CD4-positive, alpha-beta T cell (primary cell): ENCODE measurements around the gene CFAP157. TPM values are rescaled to one million over a fixed set of nuclear protein-coding genes. Genes with fewer than 3 reads are reported as not detected.

Experiments
- ATAC-seq: fragments of 200-7000 bp; cut with Tn5 transposase; one replicate; pipeline ENCODE4 v1.10.0; 2022; ENCODE audit warnings: mild to moderate bottlenecking; ENCODE audit not compliant: poor library complexity
- CTCF ChIA-PET: fragments of 350-600 bp; sonication (Branson Sonifier 250); formaldehyde crosslinking; loops from one replicate; lab custom pipeline; 2021; ENCODE audit warnings: antibody characterized with exemption, inconsistent platforms; lab: Charles Lee
- POLR2A ChIA-PET: fragments of 350-600 bp; sonication (Branson Sonifier 250); formaldehyde crosslinking; loops from one replicate; lab custom pipeline; 2021; ENCODE audit warnings: antibody characterized with exemption, inconsistent platforms; lab: Charles Lee
- DNase-seq, 14 experiments: peaks; one replicate each; pipeline ENCODE4 v3.0.0-alpha.2; 2013 to 2020; ENCODE audit warnings: mixed read lengths in 2 of 14
- H3K27ac ChIP-seq, 2 donors: one replicate each; pipeline versions ENCODE4 v1.5.1 to v1.7.0; 2013; ENCODE audit warnings: low read length in 2 of 2, low read depth in 1 of 2, mild to moderate bottlenecking in 1 of 2
- H3K27me3 ChIP-seq, 2 experiments: 1 replicate in 1 of 2; 2 replicates in 1 of 2; pipeline versions ENCODE4 v1.6.1 to v1.7.0; 2013; ENCODE audit warnings: low read length in 2 of 2, control low read depth in 1 of 2, mild to moderate bottlenecking in 1 of 2, moderate library complexity in 1 of 2; ENCODE audit not compliant: insufficient read depth in 2 of 2, control insufficient read depth in 1 of 2
- H3K36me3 ChIP-seq: one replicate; pipeline ENCODE4 v1.6.1; 2013; ENCODE audit warnings: low read length, control low read depth; ENCODE audit not compliant: insufficient read depth
- H3K4me1 ChIP-seq: one replicate; pipeline ENCODE4 v1.6.1; 2013; ENCODE audit warnings: low read length, control low read depth; ENCODE audit not compliant: insufficient read depth
- H3K4me3 ChIP-seq: one replicate; pipeline ENCODE4 v1.5.1; 2013; ENCODE audit warnings: mild to moderate bottlenecking, low read length, moderate library complexity
- H3K9me3 ChIP-seq, 2 experiments: 1 replicate in 1 of 2; 2 replicates in 1 of 2; pipeline versions ENCODE4 v1.6.1 to v1.7.0; 2013; ENCODE audit warnings: low read length in 2 of 2, mild to moderate bottlenecking in 2 of 2, control low read depth in 1 of 2, moderate library complexity in 1 of 2; ENCODE audit not compliant: control insufficient read depth in 1 of 2, insufficient read depth in 1 of 2
- H3K27ac Mint-ChIP-seq: one replicate; pipeline ENCODE4 v1.8.0; 2020; ENCODE audit warnings: mixed read lengths
- H3K27me3 Mint-ChIP-seq: one replicate; pipeline ENCODE4 v1.8.0; 2021; ENCODE audit warnings: mixed read lengths
- H3K36me3 Mint-ChIP-seq: one replicate; pipeline ENCODE4 v1.8.0; 2021; ENCODE audit warnings: low read depth, mixed read lengths
- H3K4me1 Mint-ChIP-seq: one replicate; pipeline ENCODE4 v1.8.0; 2021; ENCODE audit warnings: low read depth, mixed read lengths
- H3K4me3 Mint-ChIP-seq: one replicate; pipeline ENCODE4 v1.8.0; 2020; ENCODE audit warnings: mild to moderate bottlenecking, mixed read lengths
- H3K9me3 Mint-ChIP-seq: one replicate; pipeline ENCODE4 v1.8.0; 2020; ENCODE audit warnings: mixed read lengths
- intact Hi-C, 2 experiments: fragments of 100-400 bp; cut with DNase I in 1 of 2; cut with micrococcal nuclease in 1 of 2; formaldehyde crosslinking; loops; one replicate each; pipeline versions ENCODE4 v1.15.1 to v1.9.0; 2023 to 2025; cut with DNase I, micrococcal nuclease
- total RNA-seq, 174 experiments: library from RNA in 2 of 174; stranded (reverse) in 2 of 174; gene quantifications; one replicate each; pipeline ENCODE4 v1.2.3 and lab custom pipeline; 2021 to 2026
- TF ChIP-seq, protein P1 (sequence below): fragments of 200-600 bp; IDR thresholded peaks from one replicate; pipeline ENCODE4 v1.8.0; 2022; ENCODE audit warnings: antibody characterized with exemption, mild to moderate bottlenecking

CFAP157 gene
- total RNA-seq, 2 experiments from 2014 or later: 0.11 TPM; not detected in 1

DNA sequence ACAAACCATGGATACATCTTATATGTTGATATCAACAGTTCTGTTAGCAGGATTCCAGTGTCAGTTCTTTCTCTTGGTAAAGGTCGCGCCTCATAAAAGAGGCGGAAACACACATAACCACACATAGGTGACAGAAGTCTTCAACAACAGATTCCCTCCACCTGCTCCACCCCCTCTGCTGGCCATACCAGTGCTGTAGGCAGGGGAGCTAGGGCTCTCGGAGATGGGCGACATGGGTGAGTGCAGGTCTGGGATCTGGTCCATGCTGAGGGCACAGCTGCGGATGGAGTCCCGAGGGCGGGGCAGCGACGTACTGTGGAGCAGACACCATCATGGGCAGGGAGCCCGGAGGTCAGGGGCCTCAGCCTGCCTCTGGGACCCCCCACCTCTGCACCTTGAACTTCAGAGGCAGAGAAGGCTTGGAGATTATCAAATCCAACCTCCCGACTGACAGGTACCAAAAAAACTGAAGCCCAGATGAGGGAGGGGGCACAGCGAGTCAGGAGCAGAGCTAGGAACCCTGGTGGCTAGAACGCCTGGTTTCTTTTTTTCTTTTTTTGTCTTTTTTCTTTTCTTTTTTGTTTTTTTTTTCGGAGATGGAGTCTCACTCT, 40.3 kb downstream of the CFAP157 start:
- H3K4me1 ChIP-seq: peaks cover 9% of the 10 kb centered on the region
- no peaks in the 10 kb centered on the region for H3K9me3 ChIP-seq
- no peak overlapping the region for H3K27ac ChIP-seq
- Mint-ChIP-seq H3K36me3 (peaks cover 75% of the 10 kb centered on the region), H3K4me1 (peaks cover 9% of the 10 kb centered on the region), H3K4me3 (peak overlapping the region; percentile 13), H3K9me3 (no peaks in the 10 kb centered on the region), H3K27me3 (no peaks in the 10 kb centered on the region), H3K27ac (peak overlapping the region; percentile 73)
- POLR2A ChIA-PET: interaction anchor here (0.6 kb wide), 1 partner anchor 411 kb away, joined by 3 read pairs; no protein-coding TSS in a partner anchor
- H3K27me3 ChIP-seq: no peaks in the 10 kb centered on the region
- ATAC-seq: peak; percentile 87
- intact Hi-C loops: no loop called here
- CTCF ChIA-PET: interaction anchor here (0.7 to 4.6 kb wide), 4 partner anchors 12 to 39 kb away, joined by 3 to 23 read pairs (median 7); partner anchors contain the start of genes CDK9 and TOR2A
- no peak overlapping the region for H3K4me3 ChIP-seq
- H3K36me3 ChIP-seq: peaks cover 87% of the 10 kb centered on the region
- TF ChIP-seq, protein P1, sequence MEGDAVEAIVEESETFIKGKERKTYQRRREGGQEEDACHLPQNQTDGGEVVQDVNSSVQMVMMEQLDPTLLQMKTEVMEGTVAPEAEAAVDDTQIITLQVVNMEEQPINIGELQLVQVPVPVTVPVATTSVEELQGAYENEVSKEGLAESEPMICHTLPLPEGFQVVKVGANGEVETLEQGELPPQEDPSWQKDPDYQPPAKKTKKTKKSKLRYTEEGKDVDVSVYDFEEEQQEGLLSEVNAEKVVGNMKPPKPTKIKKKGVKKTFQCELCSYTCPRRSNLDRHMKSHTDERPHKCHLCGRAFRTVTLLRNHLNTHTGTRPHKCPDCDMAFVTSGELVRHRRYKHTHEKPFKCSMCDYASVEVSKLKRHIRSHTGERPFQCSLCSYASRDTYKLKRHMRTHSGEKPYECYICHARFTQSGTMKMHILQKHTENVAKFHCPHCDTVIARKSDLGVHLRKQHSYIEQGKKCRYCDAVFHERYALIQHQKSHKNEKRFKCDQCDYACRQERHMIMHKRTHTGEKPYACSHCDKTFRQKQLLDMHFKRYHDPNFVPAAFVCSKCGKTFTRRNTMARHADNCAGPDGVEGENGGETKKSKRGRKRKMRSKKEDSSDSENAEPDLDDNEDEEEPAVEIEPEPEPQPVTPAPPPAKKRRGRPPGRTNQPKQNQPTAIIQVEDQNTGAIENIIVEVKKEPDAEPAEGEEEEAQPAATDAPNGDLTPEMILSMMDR: no peak
- DNase-seq: peak in 9 of 14 experiments; percentile 24 to 68 (median 35)

DNA sequence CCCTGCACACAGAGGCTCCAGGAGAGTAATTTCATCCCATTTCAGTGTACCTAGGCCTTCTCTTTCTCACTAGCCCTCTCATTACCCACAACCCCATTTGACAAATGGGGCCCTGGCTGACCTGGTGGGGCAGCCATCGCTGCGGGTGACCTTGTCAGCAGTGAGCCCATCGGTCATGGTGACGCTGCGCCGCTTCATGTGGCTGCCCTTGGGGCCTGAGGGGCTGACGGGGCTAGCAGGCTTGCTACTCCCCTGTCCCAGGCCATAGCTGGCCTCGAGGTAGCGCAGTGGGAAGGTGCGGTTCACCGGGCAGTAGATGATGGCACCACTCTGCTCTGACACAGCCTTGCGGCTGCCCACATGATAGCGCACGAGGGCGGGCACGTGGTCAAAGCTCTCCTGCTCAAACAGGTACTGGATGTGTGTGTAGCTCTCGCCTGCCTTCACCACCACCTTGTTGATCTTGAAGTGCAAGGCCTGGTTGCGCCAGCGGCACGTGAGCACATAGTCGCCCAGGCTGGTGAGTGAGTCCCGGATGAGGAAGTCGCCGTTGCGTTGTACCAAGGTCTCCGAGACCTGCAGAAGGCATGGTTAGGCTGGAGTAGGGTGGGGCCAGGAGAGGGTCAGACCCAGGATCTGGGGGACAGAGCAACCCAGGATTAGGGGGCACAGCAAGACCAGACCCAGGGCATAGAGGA, 42.5 kb downstream of the CFAP157 start:
- intact Hi-C loops: no loop called here
- H3K36me3 Mint-ChIP-seq: peaks cover 77% of the 10 kb centered on the region
- H3K9me3 ChIP-seq: no peaks in the 10 kb centered on the region
- no peak overlapping the region for H3K27ac ChIP-seq
- TF ChIP-seq, protein P1: no peak
- H3K4me1 ChIP-seq: peaks cover 13% of the 10 kb centered on the region
- peaks cover 88% of the 10 kb centered on the region for H3K36me3 ChIP-seq
- no peaks in the 10 kb centered on the region for H3K9me3 Mint-ChIP-seq
- no peaks in the 10 kb centered on the region for H3K27me3 Mint-ChIP-seq
- no peaks in the 10 kb centered on the region for H3K27me3 ChIP-seq
- DNase-seq (no peak), ATAC-seq (no peak)
- peaks cover 13% of the 10 kb centered on the region for H3K4me1 Mint-ChIP-seq
- no peak overlapping the region for H3K4me3 ChIP-seq
- CTCF ChIA-PET: interaction anchor here (0.8 kb wide), 1 partner anchor 14 kb away, joined by 4 read pairs; the partner anchor contains the start of gene TOR2A
- no peak overlapping the region for H3K4me3 Mint-ChIP-seq
- POLR2A ChIA-PET: interaction anchor here (0.6 kb wide), 1 partner anchor 23 kb away, joined by 3 read pairs; no protein-coding TSS in a partner anchor
- no peak overlapping the region for H3K27ac Mint-ChIP-seq

DNA sequence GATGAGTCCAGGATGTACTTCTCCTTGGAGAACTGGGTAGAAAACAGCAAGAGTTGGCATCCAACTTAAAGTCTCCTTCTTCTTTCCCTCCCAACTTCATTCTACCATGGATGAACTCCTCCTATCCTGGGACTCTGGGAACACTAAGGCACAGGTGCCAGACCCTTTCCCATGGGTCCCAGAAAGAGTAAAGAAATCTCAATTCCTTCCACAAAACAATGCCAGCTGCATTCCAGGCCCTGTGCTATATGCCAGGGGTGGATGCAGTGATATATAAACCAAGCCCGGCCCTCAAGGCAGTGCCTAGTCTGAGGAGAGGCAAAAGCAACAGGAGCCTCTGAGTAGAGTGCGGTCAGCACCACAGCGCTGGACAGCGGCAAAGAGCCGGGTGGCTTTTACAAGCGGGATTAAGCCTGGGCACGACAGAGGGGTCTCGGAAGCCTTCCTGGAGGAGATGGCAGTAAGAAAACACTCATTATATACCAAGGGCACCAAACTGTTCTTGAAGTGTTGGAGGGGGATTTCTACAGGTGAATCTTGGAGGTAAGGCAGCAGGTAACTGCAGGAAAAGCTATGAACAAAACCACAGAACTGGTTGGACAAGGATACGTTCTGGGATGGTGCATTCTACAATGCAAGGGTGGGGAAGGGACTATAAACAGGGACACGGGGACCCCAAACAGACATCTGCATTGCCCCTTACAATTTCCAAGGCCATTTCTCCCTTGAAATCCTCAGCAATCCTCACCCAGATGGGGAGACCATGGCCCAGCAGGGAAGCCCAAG, 44.7 kb downstream of the CFAP157 start:
- H3K9me3 Mint-ChIP-seq: no peaks in the 10 kb centered on the region
- Histone ChIP-seq H3K27ac (no peak overlapping the region), H3K4me3 (no peak overlapping the region), H3K4me1 (peaks cover 13% of the 10 kb centered on the region), H3K36me3 (peaks cover 79% of the 10 kb centered on the region), H3K9me3 (no peaks in the 10 kb centered on the region), H3K27me3 (no peaks in the 10 kb centered on the region)
- intact Hi-C loops: no loop called here
- POLR2A ChIA-PET: no interaction called here
- CTCF ChIA-PET: no interaction called here
- no peak for DNase-seq
- H3K4me1 Mint-ChIP-seq: peaks cover 13% of the 10 kb centered on the region
- ATAC-seq: no peak
- no peak overlapping the region for H3K27ac Mint-ChIP-seq
- TF ChIP-seq, protein P1: no peak
- no peaks in the 10 kb centered on the region for H3K27me3 Mint-ChIP-seq
- peaks cover 61% of the 10 kb centered on the region for H3K36me3 Mint-ChIP-seq
- H3K4me3 Mint-ChIP-seq: no peak overlapping the region
